GM20431 (cell line): Measurements from ENCODE around the gene TRIM23.
"Not testable (repeated sequence)": the region's sequence is repeated elsewhere in the genome, so short reads cannot be mapped to it uniquely, and the experiment has no call there.

Experiments
- in situ Hi-C: fragments of 300-500 bp; cut with MseI, MboI; formaldehyde crosslinking; loops from one replicate; pipeline ENCODE4 v1.15.0; 2020; ENCODE audit warnings: low sequenced_read_pairs; ENCODE audit not compliant: unreplicated experiment

TRIM23 gene

DNA sequence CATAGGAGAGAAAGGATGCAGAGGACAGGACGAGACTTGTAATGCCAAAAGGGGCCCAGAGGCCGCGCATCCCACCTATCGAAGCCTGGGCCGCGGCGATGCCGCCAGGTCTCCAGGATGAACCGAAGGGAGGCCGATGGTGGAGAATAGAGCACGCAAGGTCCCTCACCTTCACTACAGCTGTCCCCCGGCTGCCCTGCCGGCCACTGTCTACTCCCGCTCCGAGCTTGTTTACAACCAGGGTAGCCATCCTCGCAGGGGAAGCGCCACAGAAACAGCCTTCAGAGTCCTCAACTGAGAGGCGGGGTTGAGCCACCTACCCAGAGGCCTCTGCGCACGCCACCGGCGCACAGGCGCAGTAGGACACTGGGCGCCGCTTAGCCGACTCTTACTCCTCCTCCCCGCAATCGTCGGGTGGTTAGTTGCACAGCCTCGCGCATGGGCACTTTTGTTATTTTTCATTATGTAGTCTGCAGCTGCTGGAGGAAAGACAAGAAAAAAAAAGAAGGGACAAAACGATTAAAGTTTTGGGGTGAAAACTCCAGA, at the start of gene TRIM23:
TRIM23 (minus strand) TSS at position 309 of the 546 bp plus-strand sequence; CDS start at position 250, 59 bp downstream.
- in situ Hi-C loops, result no loop called here

DNA sequence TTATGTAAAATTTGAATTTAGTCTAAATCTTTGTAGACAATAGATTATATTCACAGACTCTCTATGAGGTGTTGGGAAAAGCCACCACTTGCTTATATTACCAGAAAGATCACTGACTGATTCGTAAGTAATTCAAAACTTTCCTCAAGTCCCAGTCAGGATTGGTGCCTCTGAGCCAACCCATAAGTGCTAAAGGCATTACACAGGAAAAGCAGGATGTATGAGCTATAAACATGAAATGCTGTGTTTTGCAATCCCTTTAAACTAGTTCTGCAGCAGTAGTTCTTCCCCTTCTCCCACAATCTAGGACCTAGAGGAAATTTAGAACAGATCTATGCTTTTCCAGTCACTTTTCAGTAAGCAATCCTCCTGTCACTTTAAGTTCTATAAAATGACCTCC, 48.7 kb upstream of the TRIM23 start:
- in situ Hi-C loops, result no loop called here

DNA sequence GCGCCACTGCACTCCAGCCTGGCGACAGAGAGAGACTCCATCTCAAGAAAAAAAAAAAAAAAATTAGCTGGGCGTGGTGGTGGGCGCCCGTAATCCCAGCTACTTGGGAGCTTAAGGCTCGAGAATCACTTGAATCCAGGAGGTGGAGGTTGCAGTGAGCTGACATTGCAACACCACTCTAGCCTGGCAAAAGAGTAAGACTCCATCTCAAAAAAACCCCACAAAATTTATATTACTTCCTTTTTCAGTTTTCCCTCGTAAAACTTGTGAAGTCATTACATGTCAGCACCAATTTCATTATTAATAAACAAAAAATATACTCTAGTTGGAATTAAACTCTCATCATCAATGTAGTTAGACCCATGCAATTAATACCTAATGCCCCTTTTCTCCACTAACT, 44.6 kb upstream of the TRIM23 start:
- in situ Hi-C loops, result no loop called here

DNA sequence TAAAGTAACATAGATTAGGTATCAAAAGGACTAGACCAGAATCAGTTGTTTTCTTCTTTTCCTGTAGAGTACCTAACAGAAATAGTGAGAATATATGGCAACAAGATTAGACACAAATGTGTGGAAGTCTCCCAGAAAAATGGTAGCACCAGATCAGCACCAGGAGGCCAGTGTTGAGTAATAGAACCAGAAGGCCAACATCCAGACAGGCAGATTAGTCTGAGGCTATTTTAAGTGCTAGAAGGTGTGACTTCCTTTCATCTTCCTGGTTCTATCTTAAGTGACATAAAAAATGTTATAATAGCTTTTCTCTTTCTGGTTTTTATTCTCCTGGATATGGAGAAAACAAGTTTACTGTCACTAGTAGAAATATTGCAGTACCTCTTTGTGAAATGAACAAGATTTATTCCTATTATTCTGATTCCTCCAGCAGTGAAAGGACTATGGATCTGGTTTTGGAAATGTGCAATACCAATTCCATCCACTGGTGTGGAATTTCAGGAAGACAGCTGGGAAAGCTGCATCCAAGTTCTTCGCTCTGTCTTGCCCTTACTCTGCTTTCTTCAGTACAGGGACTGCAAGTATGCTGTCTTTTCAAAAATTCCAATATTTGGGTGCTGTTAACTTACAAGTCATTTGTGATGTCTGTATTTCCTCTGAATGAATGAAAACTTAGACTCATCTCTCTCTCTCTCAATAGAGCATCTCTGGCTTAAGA, 39.8 kb upstream of the TRIM23 start:
- in situ Hi-C loops, result no loop called here

DNA sequence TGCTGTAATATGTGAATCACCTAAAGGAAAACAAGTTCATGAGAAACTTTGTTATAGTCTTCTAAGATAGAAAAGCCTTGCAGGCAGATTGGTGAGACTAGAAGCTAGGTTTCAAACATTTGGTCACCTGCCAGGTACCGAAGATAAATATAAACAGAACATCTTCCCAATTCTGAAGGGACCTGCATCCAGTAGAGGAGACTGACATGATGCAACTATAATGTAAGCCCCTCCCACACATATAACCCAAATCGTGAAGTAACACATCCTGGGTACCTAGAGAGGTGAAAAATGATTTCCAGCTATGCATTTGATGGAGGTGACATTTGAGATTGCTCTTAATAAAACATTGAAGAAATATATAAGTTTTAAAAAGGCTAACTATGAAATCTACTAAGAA, 30.6 kb upstream of the TRIM23 start:
- in situ Hi-C loops, result no loop called here

DNA sequence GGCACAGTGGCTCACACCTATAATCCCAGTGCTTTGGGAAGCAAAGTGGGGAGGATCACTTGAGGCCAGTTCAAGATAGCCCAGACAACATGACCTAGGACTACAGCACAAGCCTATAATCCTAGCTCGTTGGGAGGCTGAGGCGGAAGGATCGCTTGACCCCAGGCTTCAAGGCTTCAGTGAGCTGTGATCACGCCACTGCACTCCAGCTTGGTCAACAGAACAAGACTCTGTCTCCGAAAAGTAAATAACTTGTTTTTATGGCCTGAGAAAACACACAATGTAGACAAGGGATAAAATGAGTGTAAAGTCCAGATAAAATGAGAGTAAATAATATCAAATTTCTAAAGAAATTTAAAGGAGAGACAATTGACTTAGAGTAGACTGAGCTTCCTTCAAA, 27.0 kb upstream of the TRIM23 start:
- in situ Hi-C loops, result no loop called here

DNA sequence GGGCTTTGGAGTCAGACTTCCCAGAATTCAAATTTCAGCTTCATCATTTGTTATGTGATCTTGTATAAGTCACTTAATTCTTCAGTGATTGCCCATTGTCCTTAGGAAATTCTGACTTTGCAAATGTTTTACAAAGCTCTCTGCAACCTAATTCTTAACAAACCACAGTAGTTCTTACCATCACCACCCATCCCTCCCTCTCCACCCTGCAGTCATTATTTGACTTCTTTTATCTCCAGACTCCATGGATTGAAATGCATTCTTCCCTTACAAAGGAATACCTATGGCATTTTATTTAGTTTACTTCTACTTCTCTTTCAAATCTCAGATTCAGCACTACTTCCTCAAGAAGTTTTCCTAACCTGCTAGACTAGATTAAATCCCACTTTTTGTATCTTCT, 23.8 kb upstream of the TRIM23 start:
- in situ Hi-C loops, result no loop called here

DNA sequence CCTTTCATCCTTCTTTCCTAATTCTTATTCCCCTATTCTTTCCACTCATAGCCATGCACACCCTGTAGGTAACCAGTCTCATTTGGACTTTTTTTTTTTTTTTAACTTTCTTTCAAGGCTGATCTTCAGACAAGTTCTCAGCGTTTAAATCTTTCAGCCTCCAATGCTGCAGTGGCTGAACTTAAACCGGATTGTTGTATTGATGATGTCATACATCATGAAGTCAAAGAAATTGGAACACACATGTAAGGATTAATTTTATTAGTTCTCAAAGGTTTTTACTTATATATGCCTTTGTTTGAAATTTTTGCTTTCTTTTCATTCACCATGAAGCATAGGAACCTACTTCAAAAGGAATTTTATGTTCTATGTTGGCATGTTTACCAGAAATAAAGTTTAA, 22.8 kb upstream of the TRIM23 start:
- in situ Hi-C loops, result no loop called here

DNA sequence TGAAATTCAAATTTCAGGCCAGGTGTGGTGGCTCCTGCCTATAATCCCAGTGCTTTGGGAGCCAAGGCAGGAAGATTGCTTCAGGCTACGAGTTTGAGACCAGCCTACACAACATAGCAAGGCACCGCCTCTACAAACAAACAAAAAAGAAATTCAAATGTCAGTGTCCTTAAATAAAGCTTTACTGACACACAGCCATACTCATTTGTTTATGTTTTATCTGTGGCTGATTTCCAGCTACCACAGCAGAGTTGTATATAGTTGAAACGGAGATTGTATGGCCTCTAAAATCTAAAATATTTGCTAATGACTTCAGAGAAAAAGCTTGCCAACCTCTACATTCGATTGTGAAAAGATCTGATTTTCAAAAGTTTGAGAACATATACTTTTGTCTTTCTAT, 16.1 kb upstream of the TRIM23 start:
- in situ Hi-C loops, result no loop called here

- in situ Hi-C loops, result no loop called here
Measured at GRCh38 chr5:65630981-65631380, 6.8 kb upstream of the TRIM23 start.

DNA sequence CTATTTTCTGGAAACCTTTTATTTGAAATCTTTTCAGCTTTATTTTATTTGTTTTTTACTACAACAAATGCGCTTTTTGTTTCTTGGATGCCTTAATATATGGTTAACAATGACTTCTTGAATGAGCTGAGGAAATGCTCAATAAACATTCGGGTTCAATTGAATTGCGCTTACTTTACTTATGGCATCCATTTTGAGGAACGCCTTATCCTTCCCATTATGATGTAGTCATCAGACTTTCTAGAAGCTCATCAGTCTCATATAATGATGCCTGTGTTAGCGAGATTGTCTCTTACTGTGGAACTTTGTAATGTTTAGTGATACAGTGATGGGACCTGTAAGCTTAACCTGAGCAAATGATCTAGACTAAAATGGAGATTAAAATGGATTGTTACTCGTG, 1.6 kb upstream of the TRIM23 start:
- in situ Hi-C loops, result no loop called here

DNA sequence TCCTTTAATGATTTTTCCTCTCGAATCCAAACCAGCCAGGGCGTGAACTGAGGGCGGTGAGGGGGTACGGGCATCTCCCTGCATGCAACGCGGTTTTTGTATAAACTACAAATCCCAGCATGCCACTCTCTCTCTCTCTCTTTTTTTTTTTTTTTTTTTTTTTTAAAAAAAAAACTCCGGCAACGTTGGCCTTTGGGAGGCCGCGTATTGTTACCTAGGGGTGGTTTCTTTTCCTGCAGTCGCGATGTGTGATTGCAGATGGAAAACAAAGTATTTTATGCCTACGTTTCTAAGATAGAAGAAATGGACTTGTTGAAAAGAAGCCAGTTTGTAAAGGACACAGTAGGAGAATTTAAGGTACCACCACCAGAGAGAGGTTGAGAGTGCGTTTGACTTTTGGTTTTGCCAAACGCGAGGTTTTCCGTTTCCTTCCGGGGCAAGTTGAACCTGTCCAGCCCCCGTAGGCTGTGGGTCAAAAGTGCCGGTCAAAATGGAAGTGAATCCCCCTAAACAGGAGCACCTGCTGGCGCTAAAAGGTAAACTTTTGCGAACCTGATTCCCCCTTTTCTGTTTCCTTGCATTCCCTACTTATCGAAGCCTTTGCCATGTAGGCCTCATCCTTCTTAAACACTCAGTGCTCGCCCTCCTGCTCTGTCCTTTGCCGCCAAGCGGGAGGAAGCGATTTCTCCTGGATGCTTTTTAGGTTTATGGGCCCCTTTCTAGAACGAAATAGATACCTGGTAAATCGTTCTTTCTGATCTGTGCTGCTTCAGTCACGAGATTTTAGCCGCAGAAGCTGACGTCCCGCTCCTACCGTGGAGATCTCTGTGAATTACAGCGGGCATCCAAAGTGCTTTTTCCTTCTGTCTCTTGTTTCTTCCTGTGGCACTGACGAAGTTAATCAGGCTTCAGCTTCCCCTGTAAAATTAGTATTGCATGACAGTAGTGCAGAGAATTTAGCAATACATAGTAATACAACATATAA, 730 bp upstream of the TRIM23 start, which contains the start of the genes SHLD3 and TRAPPC13:
SHLD3 (plus strand) TSS at position 457 of the 985 bp plus-strand sequence. CDS start 4,561 bp downstream, outside the sequence.
TRAPPC13 (plus strand) TSS at position 457 of the 985 bp plus-strand sequence; CDS start at position 491, 34 bp downstream.
- in situ Hi-C loops, result no loop called here

DNA sequence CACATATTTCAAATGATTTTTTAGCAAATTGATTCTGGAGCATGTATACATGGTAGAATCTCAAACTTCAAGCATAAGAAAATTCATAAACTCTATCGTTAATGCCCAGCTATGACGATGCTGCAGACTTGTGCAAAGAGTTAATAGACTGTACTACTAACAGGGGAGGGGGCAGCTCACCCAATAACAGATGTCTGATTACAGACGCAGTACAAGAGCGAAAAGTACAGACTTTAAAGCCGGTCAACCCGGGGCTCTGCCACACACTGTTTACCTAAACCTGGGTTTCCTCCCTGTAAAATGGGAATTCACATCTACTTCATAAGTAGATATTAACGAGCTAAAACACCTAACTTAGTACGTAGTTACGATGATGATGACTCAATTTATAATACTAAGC, 651 bp downstream of the TRIM23 start:
- in situ Hi-C loops, result no loop called here

DNA sequence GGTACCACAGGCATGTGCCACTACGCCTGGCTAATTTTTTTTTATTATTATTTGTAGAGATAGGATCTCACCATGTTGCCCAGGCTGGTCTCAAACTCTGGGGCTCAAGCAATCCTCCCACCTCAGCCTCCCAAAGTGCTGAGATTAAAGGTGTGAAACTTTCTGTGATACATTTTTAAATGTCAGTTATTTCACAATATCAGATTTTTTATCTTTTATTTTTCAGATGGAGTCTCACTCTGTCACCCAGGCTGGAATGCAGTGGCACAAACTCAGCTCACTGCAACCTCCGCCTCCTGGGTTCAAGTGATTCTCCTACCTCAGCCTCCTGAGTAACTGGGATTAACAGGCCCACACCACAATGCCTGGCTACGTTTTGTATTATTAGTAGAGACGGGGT, 2.2 kb downstream of the TRIM23 start:
- in situ Hi-C loops, result not testable (repeated sequence)

DNA sequence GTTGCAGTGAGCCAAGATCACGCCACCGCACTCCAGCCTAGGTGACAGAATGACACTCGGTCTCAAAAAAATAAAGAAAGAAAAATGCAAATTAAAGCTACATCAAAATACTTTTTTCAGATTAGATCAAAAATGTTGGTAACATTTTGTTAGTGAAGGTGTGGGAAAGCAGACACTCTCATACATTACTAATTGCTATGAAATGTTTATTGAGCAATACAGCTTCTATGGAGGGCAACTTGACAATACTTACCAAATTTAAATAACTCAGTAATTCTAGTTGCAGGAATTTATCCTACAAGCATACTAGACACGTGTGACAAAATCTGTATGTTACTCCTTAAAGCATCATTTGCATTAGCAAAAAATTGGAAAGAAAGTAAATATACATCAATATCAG, 4.1 kb downstream of the TRIM23 start:
- in situ Hi-C loops, result no loop called here

GRCh38 chr5:65612298-65612907, 11.7 kb downstream of the TRIM23 start:
- in situ Hi-C loops, result no loop called here

- in situ Hi-C loops, result no loop called here
Measured at GRCh38 chr5:65611524-65611923, 12.6 kb downstream of the TRIM23 start.

DNA sequence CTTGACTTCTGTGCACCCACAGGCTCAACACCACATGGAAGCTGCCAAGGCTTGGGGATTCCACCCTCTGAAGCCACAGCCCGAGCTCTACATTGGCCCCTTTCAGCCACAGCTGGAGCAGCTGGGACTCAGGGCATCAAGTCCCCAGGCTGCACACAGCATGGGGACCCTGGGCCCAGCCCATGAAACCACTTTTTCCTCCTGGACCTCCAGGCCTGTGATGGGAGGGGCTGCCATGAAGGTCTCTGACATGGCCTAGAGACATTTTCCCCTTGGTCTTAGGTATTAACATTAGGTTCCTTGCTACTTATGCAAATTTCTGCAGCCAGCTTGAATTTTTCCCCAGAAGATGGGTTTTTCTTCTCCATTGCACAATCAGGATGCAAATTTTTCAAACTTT, 22.4 kb downstream of the TRIM23 start:
- in situ Hi-C loops, result not testable (repeated sequence)

- in situ Hi-C loops, result no loop called here
Measured at GRCh38 chr5:65588694-65589093, 35.4 kb downstream of the TRIM23 start.

DNA sequence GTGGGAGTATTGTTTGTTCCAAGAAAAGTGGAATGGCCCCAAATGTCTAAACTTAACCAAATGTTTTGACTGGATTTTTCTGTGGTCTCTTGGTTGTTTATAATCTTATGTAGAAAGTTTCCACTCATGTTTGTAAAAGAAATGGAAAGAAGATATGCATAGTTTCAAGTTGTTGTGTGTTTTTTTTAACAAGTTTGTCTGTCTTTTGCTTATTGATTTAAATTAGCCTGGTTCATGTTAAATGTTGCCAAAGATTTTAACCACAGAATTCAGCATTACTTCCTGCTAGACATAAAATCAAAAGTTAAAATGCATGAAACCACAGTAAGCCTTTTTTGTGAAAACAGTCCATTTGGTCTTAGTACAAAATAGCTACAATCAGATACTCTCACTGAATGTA, 47.0 kb downstream of the TRIM23 start:
- in situ Hi-C loops, result no loop called here
